AG09309 (cell line): ENCODE results near the gene ACACB.

Experiments used
- DNase-seq: peaks from one replicate; pipeline ENCODE4 v3.0.0-alpha.2; 2010; ENCODE audit warnings: low read depth
- H3K4me3 ChIP-seq: 2 replicates; pipeline ENCODE4 v1.5.1; 2011; ENCODE audit warnings: mild to moderate bottlenecking, low read depth, low read length, moderate library complexity; ENCODE audit not compliant: control insufficient read depth
- TF ChIP-seq, protein P1 (sequence below): IDR thresholded peaks from 2 replicates; pipeline ENCODE4 v1.5.1; 2011; ENCODE audit warnings: mild to moderate bottlenecking, low read depth, low read length, inconsistent platforms; ENCODE audit not compliant: insufficient read depth, control insufficient read depth; ENCODE audit errors: missing control alignments

The ACACB gene

DNA sequence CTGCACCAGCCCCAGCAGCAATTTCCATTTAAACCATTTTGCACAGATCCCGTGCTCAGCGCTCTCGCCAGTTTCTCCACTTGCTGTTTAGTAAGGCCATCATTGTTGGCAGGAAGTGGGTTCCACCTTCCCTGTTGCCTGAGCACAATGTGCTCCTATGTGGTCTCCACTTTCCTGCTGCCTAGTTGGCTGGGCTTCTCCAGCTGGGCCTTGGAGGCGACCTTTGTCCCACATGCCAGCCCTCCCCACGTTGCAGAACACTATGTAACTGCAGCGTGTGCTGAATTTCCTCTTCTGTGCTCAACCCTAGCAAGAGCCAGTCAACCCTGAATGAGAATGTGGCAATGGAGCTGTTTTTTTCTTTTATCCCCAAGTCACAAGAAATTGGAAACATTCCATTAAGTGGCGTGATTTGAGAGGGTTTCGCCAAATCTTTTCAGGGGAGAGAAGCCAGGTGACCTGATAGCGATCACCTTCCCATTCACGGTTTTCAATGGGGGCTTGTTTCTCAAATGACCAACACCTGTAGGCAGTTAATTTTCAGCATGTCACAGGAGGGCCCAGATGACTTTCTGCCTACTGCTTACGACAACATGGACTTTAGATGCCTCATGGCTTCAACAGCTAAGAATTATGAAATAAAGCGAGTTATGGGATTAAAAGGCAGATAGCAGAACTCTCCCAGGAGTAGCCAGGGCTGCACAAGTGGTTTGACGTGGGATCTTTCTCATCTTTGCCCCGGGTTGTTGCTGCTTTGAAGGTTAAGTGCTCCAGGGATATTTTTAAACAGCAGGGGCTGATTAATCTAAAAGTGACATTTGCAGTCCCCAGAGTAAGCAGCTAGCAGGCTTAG lies at the start of gene ACACB:
Gene ACACB (plus strand): TSS at position 830 of the 853 bp plus-strand sequence. CDS start 22,819 bp downstream, outside the sequence.
- H3K4me3 ChIP-seq: no peak within 1 kb of the TSS
- no peak for DNase-seq
- TF ChIP-seq, protein P1, sequence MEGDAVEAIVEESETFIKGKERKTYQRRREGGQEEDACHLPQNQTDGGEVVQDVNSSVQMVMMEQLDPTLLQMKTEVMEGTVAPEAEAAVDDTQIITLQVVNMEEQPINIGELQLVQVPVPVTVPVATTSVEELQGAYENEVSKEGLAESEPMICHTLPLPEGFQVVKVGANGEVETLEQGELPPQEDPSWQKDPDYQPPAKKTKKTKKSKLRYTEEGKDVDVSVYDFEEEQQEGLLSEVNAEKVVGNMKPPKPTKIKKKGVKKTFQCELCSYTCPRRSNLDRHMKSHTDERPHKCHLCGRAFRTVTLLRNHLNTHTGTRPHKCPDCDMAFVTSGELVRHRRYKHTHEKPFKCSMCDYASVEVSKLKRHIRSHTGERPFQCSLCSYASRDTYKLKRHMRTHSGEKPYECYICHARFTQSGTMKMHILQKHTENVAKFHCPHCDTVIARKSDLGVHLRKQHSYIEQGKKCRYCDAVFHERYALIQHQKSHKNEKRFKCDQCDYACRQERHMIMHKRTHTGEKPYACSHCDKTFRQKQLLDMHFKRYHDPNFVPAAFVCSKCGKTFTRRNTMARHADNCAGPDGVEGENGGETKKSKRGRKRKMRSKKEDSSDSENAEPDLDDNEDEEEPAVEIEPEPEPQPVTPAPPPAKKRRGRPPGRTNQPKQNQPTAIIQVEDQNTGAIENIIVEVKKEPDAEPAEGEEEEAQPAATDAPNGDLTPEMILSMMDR: no peak

DNA sequence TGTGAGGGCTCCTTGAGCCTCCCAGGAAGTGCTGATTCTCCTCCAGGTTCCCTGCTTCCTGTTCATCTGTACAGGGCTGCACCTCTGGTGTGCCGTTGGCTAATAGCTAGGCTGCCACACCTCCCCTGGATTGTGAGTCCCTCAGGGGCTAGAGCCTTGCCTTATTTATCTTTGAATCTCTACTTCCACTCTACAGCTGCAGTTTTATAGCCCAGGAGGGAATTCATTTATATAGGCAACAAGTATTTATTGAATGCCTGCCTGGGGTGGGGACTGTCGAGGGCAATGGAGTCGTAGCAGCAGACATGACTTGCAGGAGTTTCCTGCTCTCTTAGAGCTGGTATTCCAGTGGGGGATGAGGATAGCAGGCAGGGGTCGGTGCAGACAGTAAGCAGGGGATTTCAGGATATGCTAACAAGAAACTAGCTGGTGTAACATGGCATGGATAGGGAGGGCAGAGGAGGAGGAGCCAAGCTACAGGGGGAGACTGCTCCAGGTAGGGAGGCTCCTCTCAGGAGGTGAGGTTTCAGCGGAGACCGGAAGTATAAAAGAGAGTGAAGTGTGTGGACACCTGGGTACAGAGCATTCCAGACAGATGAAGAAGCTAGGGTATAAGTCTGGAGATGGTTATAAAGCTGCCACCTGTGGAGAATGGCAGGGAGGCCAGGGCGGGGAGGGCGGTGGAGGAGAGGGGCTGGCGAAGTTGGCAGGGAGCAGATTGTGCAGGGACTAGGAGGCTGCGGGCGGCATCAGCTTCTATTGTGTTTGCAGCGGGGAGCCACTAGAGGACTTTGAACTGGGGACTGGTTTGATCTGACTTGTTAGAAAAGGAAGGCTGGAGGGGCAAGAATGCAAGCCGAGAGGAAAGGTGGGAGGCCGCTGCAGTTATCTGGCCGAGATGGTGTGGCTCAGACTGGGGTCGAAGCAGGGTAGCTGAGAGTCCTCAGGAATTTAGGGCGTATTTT lies 46.8 kb upstream of the ACACB start:
- no peak overlapping the region for H3K4me3 ChIP-seq
- no peak for DNase-seq
- TF ChIP-seq, protein P1: no peak

DNA sequence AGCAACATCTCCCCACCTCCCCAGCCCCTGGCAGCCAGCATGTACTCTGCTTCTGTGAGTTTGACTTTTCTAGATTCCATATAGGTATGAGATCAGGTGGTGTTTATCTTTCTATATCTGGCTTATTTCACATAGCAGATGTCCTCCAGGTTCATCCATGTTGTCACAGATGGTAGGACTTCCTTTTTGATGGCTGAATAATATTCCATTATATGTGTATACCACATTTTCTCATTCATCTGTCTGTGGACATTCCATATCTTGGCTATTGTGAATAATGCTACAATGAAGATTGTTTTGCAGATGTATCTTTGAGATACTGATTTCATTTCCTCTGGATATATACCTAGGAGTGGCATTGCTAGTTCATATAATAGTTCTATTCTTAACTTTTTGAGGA lies 41.5 kb upstream of the ACACB start:
- H3K4me3 ChIP-seq: no peak overlapping the region
- DNase-seq: no peak
- TF ChIP-seq, protein P1: no peak

DNA sequence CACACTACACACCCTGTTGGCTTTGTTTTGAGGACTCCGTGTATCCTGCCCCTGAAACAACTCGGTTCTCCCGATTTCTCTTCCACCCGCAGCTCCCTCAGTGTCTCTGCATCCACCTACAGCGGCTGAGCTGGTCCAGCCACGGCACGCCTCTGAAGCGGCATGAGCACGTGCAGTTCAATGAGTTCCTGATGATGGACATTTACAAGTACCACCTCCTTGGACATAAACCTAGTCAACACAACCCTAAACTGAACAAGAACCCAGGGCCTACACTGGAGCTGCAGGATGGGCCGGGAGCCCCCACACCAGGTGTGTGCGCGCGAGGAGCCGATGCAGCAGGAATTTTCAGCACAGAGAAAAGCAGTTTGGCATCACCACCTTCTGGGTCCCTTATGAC lies 33.6 kb upstream of the ACACB start:
- no peak for DNase-seq
- TF ChIP-seq, protein P1: no peak

DNA sequence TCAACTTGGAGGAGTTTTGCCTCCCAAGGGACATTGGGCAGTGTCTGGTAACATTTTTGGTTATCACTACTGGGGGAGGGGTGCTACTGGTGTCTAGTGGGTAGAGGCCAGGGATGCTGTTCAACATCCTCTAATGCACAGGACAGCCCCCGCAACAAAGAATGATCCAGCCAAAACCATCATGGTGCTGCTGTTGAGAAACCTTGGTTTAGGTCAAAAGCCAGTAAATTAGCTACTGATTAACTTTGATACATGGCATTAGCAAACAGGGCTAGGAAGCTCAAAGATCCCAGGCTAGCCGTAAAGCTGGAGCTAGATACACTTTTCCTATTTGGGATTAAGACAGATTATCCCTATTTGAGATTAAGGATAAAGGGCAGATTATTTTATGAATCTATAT lies 32.0 kb upstream of the ACACB start:
- TF ChIP-seq, protein P1: no peak
- no peak overlapping the region for H3K4me3 ChIP-seq
- no peak for DNase-seq

More for the DNA sequence above, 33.6 kb upstream of the ACACB start:
- H3K4me3 ChIP-seq: no peak overlapping the region

DNA sequence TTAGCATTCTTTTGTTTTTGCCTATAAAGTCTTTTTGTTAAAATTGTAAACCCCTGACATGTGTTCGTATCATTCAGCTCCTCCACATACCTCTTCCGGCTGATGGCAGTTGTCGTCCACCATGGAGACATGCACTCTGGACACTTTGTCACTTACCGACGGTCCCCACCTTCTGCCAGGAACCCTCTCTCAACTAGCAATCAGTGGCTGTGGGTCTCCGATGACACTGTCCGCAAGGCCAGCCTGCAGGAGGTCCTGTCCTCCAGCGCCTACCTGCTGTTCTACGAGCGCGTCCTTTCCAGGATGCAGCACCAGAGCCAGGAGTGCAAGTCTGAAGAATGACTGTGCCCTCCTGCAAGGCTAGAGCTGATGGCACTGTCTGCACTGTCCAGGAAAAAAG lies 30.8 kb upstream of the ACACB start:
- DNase-seq: no peak
- no peak overlapping the region for H3K4me3 ChIP-seq
- TF ChIP-seq, protein P1: no peak
